ENCODE results near the gene COA8.

COA8 gene

DNA sequence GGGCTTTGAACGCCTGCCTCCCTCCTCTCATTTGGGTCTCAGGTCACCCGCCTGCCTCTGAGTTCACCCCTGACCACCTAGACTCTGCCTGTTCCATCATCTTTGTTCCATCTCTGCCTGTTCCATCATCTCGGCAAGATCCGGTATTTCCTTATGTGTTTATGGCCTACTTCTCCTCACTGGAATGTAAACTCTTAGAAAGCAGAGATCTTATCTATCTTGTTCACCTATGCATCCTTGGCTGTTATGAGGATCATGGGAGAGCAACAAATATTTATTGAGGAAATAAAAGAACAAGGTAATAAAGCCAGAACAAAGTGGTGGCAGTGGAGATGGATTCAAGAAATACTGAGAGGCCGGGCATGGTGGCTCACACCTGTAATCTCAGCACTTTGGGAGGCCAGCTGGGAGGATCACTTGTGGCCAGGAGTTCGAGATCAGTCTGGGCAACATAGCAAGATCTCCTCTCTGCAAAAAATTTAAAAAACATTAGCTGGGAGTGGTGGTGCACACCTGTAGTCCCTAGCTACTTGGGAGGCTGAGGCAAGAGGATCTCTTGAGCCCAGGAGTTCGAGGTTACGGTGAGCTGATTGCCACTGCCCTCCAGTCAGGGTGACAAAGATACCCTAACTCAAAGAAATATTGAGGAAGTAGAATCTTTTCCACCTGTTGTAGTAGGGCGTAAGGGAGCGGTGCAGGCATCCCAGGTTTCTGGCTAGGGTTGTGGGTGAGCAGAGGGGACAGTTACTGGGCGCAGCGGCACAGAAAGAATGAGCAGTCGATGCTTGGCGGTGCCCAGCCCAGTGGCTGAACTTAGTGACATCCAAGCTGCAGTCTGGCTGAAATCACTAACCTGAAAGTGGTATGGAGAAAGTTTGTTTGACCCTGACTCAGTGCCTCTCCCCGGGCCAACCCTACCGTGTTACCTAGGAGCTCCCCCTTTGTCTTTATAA is 64.6 kb downstream of the COA8 start:
- DNase-seq: no peak

DNA sequence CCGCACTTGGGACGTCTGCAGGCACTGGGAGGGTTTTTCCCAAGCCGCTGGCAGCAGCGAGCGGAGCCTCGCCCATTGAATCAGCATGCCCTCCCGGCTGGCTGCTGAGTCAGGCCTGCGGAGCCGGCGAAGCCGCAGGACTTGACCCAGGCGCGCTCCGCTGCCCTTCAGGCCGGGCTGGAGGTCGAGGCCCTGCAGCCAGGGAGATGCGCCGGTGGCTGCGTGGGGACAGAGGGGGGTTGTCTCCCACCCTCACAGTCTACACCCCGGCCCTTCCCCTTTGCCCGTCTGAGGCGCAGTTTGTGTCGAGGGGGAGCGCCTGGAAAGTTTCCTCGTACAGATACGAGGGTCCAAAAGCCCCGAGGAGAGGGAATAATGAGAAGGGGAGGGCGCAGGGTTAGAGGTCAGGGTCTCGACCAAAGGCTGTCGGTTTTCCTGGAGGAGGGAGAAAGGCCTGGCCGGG is 65.5 kb downstream of the COA8 start:
- no peak for DNase-seq

DNA sequence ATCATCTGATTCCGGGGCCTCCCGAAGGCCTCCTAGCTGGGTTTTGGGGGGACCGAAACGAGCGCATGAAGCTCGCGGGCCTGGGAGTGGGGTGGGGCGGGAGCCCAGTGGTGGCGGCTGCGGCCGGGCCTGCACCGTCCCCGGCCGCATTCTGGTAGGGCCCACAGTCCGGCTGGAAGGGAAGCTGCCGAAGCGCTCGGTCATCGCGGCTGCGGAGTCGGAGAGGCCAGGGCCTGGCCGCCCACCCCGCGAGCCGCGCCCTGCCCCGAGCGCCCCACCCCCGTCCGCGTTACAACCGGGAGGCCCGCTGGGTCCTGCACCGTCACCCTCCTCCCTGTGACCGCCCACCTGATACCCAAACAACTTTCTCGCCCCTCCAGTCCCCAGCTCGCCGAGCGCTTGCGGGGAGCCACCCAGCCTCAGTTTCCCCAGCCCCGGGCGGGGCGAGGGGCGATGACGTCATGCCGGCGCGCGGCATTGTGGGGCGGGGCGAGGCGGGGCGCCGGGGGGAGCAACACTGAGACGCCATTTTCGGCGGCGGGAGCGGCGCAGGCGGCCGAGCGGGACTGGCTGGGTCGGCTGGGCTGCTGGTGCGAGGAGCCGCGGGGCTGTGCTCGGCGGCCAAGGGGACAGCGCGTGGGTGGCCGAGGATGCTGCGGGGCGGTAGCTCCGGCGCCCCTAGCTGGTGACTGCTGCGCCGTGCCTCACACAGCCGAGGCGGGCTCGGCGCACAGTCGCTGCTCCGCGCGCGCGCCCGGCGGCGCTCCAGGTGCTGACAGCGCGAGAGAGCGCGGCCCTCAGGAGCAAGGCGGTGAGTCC is 66.1 kb downstream of the COA8 start, which contains the start of gene KLC1:
TSS of gene KLC1 (plus strand) at position 528 of the 819 bp plus-strand sequence. CDS start 25,354 bp downstream, outside the sequence.
- DNase-seq: no peak

- DNase-seq: no peak
Observed at GRCh38 chr14:103629503-103630121, 66.9 kb downstream of the COA8 start.

GRCh38 chr14:103630364-103631108 is 67.8 kb downstream of the COA8 start:
- DNase-seq: no peak

GRCh38 chr14:103633391-103633790 is 70.6 kb downstream of the COA8 start:
- no peak for DNase-seq

- no peak for DNase-seq
Observed at GRCh38 chr14:103634156-103634555, 71.4 kb downstream of the COA8 start.

- no peak for DNase-seq
Observed at GRCh38 chr14:103638594-103638993, 75.8 kb downstream of the COA8 start.
